B cell (primary cell): ENCODE results near the gene FBXL4.

ENCODE experiments used
- EZH2 ChIP-seq: IDR thresholded peaks from 2 replicates; pipeline ENCODE4 v1.6.1; 2012; ENCODE audit warnings: borderline replicate concordance, low read depth, mild to moderate bottlenecking, moderate library complexity, low read length; ENCODE audit not compliant: insufficient read depth, poor library complexity, severe bottlenecking
- TF ChIP-seq, protein P1 (sequence below): fragments of 200-600 bp; IDR thresholded peaks from one replicate; pipeline ENCODE4 v1.8.0; 2022; ENCODE audit warnings: antibody characterized with exemption, mild to moderate bottlenecking

- TF ChIP-seq EZH2 = no peak
- TF ChIP-seq, protein P1, sequence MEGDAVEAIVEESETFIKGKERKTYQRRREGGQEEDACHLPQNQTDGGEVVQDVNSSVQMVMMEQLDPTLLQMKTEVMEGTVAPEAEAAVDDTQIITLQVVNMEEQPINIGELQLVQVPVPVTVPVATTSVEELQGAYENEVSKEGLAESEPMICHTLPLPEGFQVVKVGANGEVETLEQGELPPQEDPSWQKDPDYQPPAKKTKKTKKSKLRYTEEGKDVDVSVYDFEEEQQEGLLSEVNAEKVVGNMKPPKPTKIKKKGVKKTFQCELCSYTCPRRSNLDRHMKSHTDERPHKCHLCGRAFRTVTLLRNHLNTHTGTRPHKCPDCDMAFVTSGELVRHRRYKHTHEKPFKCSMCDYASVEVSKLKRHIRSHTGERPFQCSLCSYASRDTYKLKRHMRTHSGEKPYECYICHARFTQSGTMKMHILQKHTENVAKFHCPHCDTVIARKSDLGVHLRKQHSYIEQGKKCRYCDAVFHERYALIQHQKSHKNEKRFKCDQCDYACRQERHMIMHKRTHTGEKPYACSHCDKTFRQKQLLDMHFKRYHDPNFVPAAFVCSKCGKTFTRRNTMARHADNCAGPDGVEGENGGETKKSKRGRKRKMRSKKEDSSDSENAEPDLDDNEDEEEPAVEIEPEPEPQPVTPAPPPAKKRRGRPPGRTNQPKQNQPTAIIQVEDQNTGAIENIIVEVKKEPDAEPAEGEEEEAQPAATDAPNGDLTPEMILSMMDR = no peak
Measured at GRCh38 chr6:98844244-98845210, 103.2 kb downstream of the FBXL4 start.
